ENCODE measurements around the gene BRSK2.

BRSK2 gene

GRCh38 chr11:1397146-1397861 lies 7.6 kb downstream of the BRSK2 start:
- no peak for DNase-seq (ENCODE audit: low read depth)

- DNase-seq (ENCODE audit: low read depth): no peak
These were observed 8.3 kb downstream of the BRSK2 start for GRCh38 chr11:1397862-1398527.

GRCh38 chr11:1398528-1399235 lies 8.9 kb downstream of the BRSK2 start:
- DNase-seq (ENCODE audit: low read depth): no peak

- DNase-seq (ENCODE audit: low read depth): no peak
These were observed 9.9 kb downstream of the BRSK2 start for GRCh38 chr11:1399386-1400316.

- no peak for DNase-seq (ENCODE audit: low read depth)
These were observed 10.8 kb downstream of the BRSK2 start for GRCh38 chr11:1400317-1401170.

- no peak for DNase-seq (ENCODE audit: low read depth)
These were observed 11.4 kb downstream of the BRSK2 start for GRCh38 chr11:1401171-1401445.

GRCh38 chr11:1401656-1402221 lies 12.0 kb downstream of the BRSK2 start:
- DNase-seq (ENCODE audit: low read depth): no peak

GRCh38 chr11:1402355-1403077 lies 12.8 kb downstream of the BRSK2 start:
- DNase-seq (ENCODE audit: low read depth): no peak

- no peak for DNase-seq (ENCODE audit: low read depth)
These were observed 13.4 kb downstream of the BRSK2 start for GRCh38 chr11:1403078-1403620.

GRCh38 chr11:1403721-1404460 lies 14.2 kb downstream of the BRSK2 start:
- no peak for DNase-seq (ENCODE audit: low read depth)

- DNase-seq (ENCODE audit: low read depth): no peak
These were observed 14.9 kb downstream of the BRSK2 start for GRCh38 chr11:1404461-1405185.

GRCh38 chr11:1405186-1406020 lies 15.7 kb downstream of the BRSK2 start:
- DNase-seq (ENCODE audit: low read depth): no peak

- no peak for DNase-seq (ENCODE audit: low read depth)
These were observed 17.1 kb downstream of the BRSK2 start for GRCh38 chr11:1406571-1407485.

GRCh38 chr11:1407668-1408067 lies 17.9 kb downstream of the BRSK2 start:
- DNase-seq (ENCODE audit: low read depth): no peak

- no peak for DNase-seq (ENCODE audit: low read depth)
These were observed 18.6 kb downstream of the BRSK2 start for GRCh38 chr11:1408346-1408745.

- no peak for DNase-seq (ENCODE audit: low read depth)
These were observed 19.5 kb downstream of the BRSK2 start for GRCh38 chr11:1409108-1409851.
